Measurements from ENCODE around the gene WEE1.

WEE1 gene

GRCh38 chr11:9571071-9571762 lies 2.3 kb upstream of the WEE1 start:
- no peak for DNase-seq (ENCODE audit: low read depth)
- no peak overlapping the region for H3K4me3 ChIP-seq (ENCODE audit: control insufficient read depth, low read depth, low read length)
- no peak for TF ChIP-seq CTCF (conservative IDR thresholded peaks at IDR 0.05; ENCODE audit: control insufficient read depth, insufficient read depth, low read depth, low read length)

- no peak for TF ChIP-seq CTCF (conservative IDR thresholded peaks at IDR 0.05; ENCODE audit: control insufficient read depth, insufficient read depth, low read depth, low read length)
- H3K4me3 ChIP-seq (ENCODE audit: control insufficient read depth, low read depth, low read length), result no peak overlapping the region
- no peak for DNase-seq (ENCODE audit: low read depth)
Measured at GRCh38 chr11:9571763-9572115, 1.7 kb upstream of the WEE1 start.

GRCh38 chr11:9573775-9574621 lies 528 bp downstream of the WEE1 start:
- TF ChIP-seq CTCF (conservative IDR thresholded peaks at IDR 0.05; ENCODE audit: control insufficient read depth, insufficient read depth, low read depth, low read length), result no peak
- peak overlapping the region; percentile 73 for H3K4me3 ChIP-seq (ENCODE audit: control insufficient read depth, low read depth, low read length)
- DNase-seq (ENCODE audit: low read depth), result no peak

GRCh38 chr11:9574622-9575259 lies 1.3 kb downstream of the WEE1 start:
- peak overlapping the region; percentile 73 for H3K4me3 ChIP-seq (ENCODE audit: control insufficient read depth, low read depth, low read length)
- peak; percentile 31 for DNase-seq (ENCODE audit: low read depth)
- no peak for TF ChIP-seq CTCF (conservative IDR thresholded peaks at IDR 0.05; ENCODE audit: control insufficient read depth, insufficient read depth, low read depth, low read length)

GRCh38 chr11:9575260-9576240 lies 2.1 kb downstream of the WEE1 start:
- peak; percentile 84 for DNase-seq (ENCODE audit: low read depth)
- TF ChIP-seq CTCF (conservative IDR thresholded peaks at IDR 0.05; ENCODE audit: control insufficient read depth, insufficient read depth, low read depth, low read length), result no peak
- peak overlapping the region; percentile 73 for H3K4me3 ChIP-seq (ENCODE audit: control insufficient read depth, low read depth, low read length)
